T-helper 1 cell (primary cell): ENCODE results near the gene PAPPA.

Experiments used
- DNase-seq, 5 donors: peaks; one replicate each; pipeline ENCODE4 v3.0.0-alpha.2; 2012 to 2020

Gene PAPPA

DNA sequence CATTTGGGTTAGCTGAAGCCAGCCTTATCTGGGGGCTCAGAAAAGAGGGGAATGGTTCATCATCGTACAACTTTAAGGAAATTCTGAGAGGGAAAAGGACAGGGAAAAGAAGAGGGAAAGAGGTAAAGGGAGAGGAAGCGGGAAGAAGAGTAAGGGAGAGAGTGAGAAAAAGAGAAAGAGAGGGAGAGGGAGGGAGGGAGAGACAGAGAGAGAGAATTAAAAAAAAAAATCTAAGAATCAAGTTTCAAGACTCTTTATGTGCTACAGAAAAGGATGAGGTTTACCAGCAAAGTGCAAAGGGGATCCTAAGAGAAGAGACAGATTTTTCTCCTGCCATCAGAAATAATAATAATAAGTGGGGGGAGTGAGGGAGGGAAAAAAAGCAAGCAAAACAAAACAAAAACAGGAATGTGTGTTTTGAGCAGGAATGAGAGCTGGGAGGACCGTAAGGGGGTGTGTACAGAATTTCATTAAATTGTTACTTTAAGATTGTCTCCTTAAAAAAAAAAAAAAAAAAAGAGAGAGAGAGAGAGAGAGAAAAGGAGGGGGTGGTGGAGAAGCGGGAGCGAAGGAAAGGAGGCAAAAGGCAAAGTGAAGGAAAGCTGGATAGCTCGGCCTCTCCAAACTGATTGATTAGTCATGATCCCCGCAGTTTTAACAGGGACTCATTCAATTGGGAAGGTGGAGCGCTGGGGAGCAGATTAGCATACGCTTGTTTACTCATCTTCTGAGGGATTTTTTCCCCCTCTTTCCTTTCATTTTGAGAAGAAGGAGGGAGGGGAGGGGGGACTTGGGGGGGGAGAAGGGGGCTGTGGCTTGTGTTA is 438 bp upstream of the PAPPA start:
- no peak for DNase-seq

DNA sequence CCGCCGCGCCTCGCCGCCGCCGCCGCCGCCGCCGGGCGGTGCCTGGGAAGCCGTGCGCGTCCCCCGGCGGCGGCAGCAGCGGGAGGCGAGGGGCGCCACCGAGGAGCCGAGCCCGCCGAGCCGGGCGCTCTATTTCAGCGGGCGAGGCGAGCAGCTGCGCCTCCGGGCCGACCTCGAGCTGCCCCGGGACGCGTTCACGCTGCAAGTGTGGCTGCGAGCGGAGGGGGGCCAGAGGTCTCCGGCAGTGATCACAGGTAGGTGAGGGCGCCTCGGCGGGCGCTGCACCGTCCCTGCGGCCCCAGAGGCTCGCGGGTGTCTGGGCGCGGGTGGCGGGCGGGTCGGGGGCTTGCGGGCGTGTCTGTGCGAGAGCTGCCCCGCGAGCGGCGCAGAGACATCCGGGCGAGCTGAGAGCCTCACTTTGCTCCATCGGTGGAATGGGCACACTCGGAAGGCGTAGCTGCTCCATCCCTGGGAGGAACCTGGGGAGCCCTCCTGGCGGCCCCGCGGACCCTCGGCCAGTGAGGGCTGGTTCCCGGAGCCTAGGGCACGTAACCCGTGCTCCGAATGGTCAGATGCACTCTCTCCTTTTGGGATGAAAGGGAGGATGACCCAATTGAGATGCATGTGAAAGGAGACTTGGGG is 864 bp downstream of the PAPPA start:
- peak in 1 of 5 donors; percentile 1 for DNase-seq

DNA sequence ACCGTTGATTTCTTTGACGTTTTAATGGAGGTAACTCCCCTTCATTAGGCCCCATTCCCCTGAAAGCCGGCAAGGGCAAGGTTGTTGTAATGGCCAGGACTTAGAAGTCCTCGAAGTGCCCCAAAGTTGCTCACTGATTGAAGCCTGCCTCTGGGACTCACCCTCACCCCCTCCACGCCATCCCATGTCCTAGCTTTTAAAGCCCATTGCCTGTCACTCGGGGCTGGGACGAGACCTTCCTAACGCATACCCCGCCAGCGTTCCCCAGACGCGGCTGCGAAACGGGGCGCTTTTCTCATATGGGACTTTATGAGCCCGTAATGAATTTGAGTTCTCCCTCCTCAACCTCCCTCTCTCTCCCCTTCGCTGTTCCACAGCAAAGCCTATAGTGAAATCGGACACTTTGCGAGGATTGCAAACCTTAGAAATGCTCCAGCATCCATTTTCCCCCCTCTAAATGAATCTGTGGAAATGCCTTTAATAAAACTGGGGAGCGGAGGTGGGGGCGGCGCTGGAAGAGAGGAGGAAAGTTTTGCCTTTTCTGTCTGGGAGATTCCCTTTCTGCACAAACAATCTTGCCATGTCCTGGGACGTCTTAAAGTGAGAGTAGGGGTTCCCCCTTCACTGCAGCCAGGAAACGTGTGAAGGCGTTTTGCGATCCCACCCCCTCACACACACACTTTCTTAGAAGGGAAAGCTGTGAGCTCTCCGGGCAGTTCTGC is 1.5 kb downstream of the PAPPA start:
- DNase-seq = no peak

DNA sequence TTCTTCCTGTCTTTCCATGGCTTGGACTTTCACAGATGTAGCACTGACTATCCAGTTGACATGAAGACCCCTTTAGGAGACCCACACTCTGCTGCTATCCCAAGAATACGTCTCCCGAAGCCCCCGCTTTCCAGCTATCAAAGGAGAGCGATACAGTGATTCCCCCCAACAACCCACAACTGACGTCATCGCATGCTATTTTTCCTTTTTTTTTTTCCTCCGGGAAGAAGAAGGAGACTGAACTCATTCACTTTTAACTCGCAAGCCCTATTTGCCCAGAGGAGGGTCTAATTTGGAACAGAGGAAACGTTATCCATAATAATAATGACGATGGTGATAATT is 2.1 kb downstream of the PAPPA start:
- DNase-seq = no peak

DNA sequence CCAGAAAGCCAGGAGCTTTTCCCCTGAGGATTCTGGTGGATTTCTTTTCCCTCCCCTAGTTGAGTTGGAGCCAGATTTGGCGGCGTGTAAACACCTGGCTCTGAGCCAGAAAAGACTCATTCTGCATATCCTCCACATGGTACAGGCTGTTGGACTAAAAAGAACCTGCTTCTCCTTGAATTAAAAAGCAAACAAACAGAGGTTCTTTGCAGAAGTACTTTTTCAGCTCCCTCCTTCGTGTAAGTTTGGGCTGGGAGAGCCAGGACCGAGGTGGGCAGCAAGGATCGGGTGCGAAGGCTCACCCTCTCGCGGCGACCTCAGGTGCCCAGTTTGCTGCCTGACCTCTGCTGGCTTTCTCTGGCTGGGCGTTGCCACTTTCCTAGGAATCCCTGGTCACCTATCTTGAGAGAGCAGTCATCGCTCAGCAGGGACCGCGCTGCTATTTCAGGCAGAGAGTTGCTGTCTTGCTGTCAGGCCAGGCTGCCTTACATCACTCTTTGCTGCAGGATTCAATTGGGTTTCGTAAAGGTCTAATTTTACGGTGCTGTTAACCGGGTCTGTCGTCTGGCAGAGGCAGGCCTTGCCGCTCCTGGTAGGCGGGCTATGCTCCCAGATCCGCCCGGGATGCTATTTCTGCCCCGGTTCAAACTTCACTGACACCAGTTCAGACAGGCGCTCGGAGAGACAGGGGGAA is 3.2 kb downstream of the PAPPA start:
- DNase-seq = no peak

DNA sequence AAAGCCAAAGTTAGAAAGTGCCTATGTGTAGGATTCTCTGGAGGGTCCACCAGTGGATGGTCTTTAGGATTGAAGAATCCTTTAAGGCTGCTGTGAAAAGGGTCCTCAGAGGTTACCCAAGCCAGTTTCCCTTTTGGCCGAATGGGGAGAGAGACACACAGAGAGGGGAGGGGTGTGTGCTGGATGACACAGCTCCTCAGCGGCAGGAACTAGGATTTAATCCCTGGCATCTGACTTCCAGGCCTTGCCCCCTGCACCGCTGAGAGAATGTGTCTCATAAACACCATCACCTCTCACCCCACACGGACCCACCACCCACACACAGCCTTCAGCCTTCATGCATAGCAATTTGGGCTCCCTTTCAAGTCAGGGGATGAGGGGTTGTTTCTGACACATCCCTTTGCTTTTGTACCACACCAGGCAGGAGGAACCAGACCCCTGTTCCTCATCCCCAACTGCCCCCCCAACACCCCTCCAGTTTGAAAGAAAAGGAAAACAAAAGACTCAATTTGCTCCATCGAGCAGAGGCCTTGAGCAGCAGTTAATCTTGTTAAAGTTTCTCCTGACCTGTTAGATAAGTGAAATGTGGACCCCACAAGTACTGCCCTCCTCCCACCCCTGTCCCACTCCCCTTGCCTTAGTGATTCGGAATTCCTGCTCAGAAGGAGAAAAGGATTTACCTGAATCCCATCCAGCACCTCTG is 4.0 kb downstream of the PAPPA start:
- no peak for DNase-seq

- DNase-seq = no peak
Measured at GRCh38 chr9:116160676-116161571, 7.3 kb downstream of the PAPPA start.

GRCh38 chr9:116162241-116162781 is 8.7 kb downstream of the PAPPA start:
- no peak for DNase-seq

DNA sequence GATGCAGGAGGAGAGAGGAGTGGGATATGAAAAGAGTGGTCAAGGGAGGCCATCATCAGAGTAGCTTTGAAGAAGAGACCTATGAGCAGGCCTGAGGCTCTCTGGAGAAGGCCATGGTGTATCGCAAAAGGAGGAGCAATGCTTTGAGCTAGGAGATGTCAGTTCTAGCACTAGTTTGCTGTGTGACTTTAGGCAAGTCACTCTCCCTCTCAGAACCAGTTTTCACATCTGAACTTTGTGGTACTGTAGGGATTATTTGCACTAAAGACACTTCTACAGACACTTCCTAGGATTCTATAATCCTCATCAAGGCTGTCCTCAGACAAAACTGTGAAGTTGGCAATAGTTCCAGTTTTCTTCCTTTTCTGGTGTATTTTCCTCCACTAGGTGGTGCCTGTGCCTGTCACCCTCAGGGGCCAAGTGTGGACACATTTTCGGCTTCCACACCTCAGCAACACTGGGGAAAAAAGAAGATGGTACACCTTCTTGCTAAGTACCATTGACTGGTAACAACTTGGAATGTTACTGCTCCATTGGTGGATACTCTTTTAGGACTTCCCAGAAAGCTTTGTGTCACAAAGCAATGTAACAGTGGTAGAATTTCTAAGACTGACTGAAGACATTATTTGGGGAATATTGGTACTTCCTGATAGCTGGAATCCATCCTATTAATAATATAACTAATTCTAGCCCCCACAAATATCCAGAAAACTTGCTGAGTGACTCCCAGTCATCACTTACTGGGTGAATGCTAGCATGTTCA is 9.9 kb downstream of the PAPPA start:
- DNase-seq = no peak

DNA sequence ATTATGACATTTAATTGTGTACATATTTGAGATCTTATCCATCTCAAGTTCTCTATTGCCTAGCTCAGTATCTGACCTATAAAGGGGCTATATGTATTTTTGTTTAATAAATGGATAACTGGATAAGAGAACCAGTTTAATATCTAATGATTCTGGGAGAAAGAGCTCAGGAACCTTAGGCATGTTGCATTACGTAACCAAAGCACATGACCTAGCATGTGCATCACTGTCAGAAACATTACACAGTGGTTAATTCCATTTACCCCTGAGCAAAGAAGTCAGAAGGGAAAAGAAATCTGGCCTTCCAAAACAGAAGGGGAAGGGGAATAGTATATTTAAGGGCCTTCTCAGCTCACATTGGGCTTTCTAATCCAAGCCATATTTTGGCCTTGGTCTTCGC is 12.3 kb downstream of the PAPPA start:
- no peak for DNase-seq

- DNase-seq = no peak
Measured at GRCh38 chr9:116166713-116167112, 13.1 kb downstream of the PAPPA start.

GRCh38 chr9:116168231-116168630 is 14.6 kb downstream of the PAPPA start:
- DNase-seq = no peak

DNA sequence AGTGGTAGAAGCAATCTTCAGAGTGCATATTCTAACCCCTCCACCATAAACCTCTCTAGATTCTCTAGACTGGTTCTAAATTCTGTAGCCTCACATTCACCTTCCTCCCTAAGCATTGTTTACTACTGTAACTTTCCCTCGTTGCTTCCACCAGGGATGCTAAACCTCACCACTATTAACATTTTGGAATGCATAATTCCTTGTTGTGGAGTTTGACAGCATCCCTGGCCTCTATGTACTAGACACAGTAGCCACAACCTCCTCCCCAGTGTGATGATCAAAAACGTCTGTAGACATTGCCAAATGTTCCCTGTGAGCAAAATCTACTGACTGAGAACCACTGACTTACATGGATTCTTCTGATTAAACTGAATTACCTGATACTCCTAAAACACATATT is 18.6 kb downstream of the PAPPA start:
- DNase-seq = no peak

- DNase-seq = no peak
Measured at GRCh38 chr9:116174347-116174746, 20.8 kb downstream of the PAPPA start.

DNA sequence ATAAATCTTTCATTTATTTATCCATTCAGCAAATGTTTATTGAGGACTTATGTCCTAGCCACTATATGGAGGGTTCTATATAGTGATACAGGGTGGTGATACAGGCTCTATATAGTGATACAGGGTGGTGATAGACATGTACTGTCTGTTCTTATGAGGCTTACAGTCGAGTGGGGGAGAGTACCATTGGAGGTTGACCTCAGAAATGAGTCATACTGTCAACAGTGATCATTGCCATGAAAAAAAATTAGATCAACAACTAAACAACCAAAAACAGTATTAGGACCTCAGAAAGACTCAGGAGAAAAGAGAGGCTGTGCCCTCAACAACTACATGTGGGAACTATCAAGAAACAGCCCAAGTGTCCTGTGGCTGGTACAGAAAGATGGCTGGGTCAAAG is 22.0 kb downstream of the PAPPA start:
- no peak for DNase-seq

DNA sequence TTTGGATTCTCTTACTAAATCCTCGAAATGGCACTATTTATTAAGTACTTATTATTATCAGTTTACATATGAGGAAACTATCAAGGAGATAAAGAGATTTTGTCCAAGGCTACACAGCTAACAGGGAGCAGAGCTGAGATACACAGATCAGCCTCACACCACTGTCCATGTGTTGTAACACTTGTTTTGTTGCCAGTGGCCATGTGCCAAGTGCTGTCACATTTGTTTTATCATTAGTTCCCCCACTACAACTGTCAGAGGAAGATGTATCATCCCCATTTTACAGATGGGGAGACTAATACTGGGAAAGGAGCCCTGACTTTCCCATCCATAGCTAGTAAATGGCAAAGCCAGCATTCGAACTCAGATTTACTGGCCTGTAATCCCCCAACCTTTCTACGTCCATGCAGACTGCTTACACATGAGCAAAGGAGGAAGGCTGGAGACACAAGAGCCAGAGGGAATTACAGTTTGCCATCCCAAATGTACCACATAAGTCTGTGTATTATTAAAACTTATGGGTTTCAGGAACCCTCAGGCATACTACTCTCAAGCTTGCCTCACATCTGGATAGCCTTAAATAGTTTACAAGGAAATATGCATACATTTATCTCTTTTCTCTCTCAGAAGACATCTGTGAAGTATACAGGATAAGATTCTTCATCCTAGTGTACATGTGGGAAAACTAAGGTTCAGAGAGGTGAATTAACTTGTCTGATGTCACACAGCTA is 25.1 kb downstream of the PAPPA start:
- no peak for DNase-seq

GRCh38 chr9:116179568-116179967 is 26.0 kb downstream of the PAPPA start:
- DNase-seq = no peak

DNA sequence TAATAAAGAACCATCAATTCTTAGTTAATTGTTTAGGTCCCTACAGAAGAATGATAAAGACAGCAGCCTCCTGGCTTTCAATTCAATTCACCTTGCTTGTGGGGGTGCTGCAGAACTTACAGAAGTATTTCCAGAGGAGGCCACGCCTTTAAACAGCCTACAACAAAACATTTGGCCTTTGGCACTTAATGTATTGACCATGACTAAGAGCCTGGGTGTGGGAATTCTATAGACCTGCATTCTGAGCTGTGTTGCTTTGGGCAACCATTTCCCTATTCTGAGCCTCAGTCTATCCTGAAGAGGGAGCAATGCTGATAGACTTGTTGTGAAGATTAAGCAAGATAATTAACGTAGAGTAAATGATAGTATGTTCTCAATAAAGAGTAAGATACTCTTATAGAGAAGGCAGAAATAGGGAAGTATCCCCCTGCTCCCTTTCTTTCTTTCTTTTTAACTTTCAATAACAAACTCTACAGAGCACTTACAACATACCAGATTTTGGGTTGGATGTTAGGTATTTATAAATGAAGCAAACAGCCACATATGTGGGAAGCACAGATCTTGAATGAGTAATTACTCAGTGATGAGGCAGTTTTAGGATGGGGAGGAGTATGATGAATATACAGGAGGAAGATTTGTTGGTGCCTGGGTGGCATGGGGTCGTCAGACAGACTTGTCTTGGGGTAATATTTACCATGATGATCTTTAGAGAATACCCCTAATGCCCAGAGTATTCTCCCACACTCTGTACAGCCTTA is 28.4 kb downstream of the PAPPA start:
- no peak for DNase-seq

- DNase-seq = no peak
Measured at GRCh38 chr9:116182876-116183275, 29.3 kb downstream of the PAPPA start.
